Gastrocnemius medialis (tissue), 4 donors: ENCODE measurements around the gene NABP1. TPM values are rescaled to one million over a fixed set of nuclear protein-coding genes. Genes with fewer than 3 reads are reported as not detected.

ENCODE experiments used
- ATAC-seq, 2 donors: fragments of 150-250 bp; one replicate each; pipeline ENCODE4 v1.9.1; 2016
- DNase-seq, 2 donors: peaks; one replicate each; pipeline ENCODE4 v3.0.0-alpha.2; 2019
- H3K27ac ChIP-seq, 4 donors: fragments of 200-600 bp; sonication (generic); 1 replicate in 1 of 4; 2 replicates in 3 of 4; pipeline ENCODE4 v1.5.1; 2016 to 2018; ENCODE audit warnings: mild to moderate bottlenecking in 2 of 4, moderate library complexity in 1 of 4
- H3K27me3 ChIP-seq, 3 donors: fragments of 200-600 bp; sonication (generic) in 2 of 3; 1 replicate in 1 of 3; 2 replicates in 2 of 3; pipeline versions ENCODE4 v1.5.1 to v1.6.0; 2016 to 2019; ENCODE audit warnings: mild to moderate bottlenecking in 1 of 3, moderate library complexity in 1 of 3
- H3K36me3 ChIP-seq, 2 donors: fragments of 200-600 bp; sonication (generic) in 1 of 2; one replicate each; pipeline ENCODE4 v1.5.1; 2017 to 2018
- H3K4me1 ChIP-seq, 2 donors: fragments of 200-600 bp; sonication (generic) in 1 of 2; one replicate each; pipeline ENCODE4 v1.5.1; 2016 to 2017; ENCODE audit warnings: mild to moderate bottlenecking in 2 of 2
- H3K4me3 ChIP-seq, 4 donors: fragments of 200-600 bp; sonication (generic) in 3 of 4; 1 replicate in 1 of 4; 2 replicates in 3 of 4; pipeline ENCODE4 v1.5.1; 2016 to 2019; ENCODE audit warnings: mild to moderate bottlenecking in 2 of 4
- H3K9me3 ChIP-seq, 3 donors: fragments of 200-600 bp; sonication (generic) in 2 of 3; 1 replicate in 1 of 3; 2 replicates in 2 of 3; pipeline ENCODE4 v1.5.1; 2016 to 2019
- POLR2A ChIP-seq, 2 donors: fragments of 450-650 bp; IDR thresholded peaks; one replicate each; pipeline ENCODE4 v1.6.1; 2017; ENCODE audit warnings: antibody characterized with exemption in 2 of 2, mild to moderate bottlenecking in 2 of 2, moderate library complexity in 2 of 2
- in situ Hi-C, 4 donors: fragments of 200-750 bp; cut with MboI; loops; one replicate each; pipeline versions ENCODE4 v1.15.0 to v1.8.0; 2017; ENCODE audit warnings: low sequenced_read_pairs in 4 of 4
- intact Hi-C: fragments of 100-400 bp; cut with DNase I; formaldehyde crosslinking; loops from one replicate; pipeline ENCODE4 v1.15.1; 2023; ENCODE audit warnings: low total_unique reads
- total RNA-seq, 4 donors: library from RNA; depleted of rRNA; stranded (reverse); fragments of >200 nt; gene quantifications; one replicate each; pipeline versions ENCODE4 v1.1.0 to v1.2.3, GENCODE V29; 2016
- TF ChIP-seq, protein P1 (sequence below), 5 experiments: fragments of 450-650 bp in 3 of 5; fragments of 200-600 bp in 2 of 5; sonication (generic) in 2 of 5; IDR thresholded peaks in 4 of 5; conservative IDR thresholded peaks in 1 of 5; 1 replicate in 4 of 5; 2 replicates in 1 of 5; pipeline ENCODE4 v1.5.1; 2016 to 2019; ENCODE audit warnings: antibody characterized with exemption in 5 of 5, mild to moderate bottlenecking in 3 of 5, moderate library complexity in 3 of 5

NABP1 gene
- total RNA-seq, 4 donors from 2014 or later = 0.63 to 5.5 (median 4.0) TPM

DNA sequence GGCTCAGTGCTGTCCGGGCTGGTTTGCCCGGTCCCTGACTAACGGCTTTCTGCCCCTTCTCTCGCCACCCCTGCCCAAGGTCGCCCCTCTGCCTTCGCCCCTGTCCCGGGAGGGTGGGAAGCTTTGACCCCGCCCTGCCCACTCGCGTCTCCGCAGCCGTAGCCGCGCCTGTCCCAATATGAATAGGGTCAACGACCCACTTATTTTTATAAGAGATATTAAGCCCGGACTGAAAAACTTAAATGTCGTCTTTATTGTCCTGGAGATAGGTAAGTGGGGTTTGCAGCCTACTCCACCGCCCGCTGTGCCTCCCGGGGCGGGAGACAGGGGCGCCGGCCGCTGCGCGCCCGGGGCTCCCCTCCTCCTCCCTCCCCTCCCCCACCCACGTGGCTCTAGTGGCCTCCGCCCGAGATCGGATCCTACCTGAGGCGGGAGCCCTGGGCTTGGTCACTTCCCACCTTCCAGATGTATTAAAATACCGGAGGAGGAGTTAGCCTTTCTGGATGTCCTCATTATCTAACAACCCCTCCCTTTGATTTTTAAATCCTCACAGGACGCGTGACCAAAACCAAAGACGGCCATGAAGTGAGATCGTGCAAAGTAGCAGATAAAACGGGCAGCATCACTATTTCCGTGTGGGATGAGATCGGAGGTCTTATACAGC, 633 bp downstream of the NABP1 start:
- peak overlapping the region; percentile 86 to 97 (median 92) for H3K27ac ChIP-seq
- DNase-seq (peak; percentile 35 to 57), ATAC-seq (peak; percentile 29 to 54)
- intact Hi-C loops = loop anchor here (1.0 to 10.0 kb wide), 4 partner anchors 514 to 1034 kb away; partner anchors contain the start of genes GLS and NAB1
- in situ Hi-C loops = loop anchor here in 2 of 4 donors (25.0 kb wide), 2 partner anchors 516 to 666 kb away; partner anchors contain the start of genes STAT1 (in 2 of the 2) and STAT4 (in 1 of the 2)
- H3K36me3 ChIP-seq = peaks cover 0 to 16% of the 10 kb centered on the region in 2 donors
- no peaks in the 10 kb centered on the region for H3K27me3 ChIP-seq
- H3K4me1 ChIP-seq = peaks cover 3 to 25% of the 10 kb centered on the region in 2 donors
- peak overlapping the region; percentile 68 to 87 (median 78) for H3K4me3 ChIP-seq
- no peaks in the 10 kb centered on the region for H3K9me3 ChIP-seq
- TF ChIP-seq, protein P1, sequence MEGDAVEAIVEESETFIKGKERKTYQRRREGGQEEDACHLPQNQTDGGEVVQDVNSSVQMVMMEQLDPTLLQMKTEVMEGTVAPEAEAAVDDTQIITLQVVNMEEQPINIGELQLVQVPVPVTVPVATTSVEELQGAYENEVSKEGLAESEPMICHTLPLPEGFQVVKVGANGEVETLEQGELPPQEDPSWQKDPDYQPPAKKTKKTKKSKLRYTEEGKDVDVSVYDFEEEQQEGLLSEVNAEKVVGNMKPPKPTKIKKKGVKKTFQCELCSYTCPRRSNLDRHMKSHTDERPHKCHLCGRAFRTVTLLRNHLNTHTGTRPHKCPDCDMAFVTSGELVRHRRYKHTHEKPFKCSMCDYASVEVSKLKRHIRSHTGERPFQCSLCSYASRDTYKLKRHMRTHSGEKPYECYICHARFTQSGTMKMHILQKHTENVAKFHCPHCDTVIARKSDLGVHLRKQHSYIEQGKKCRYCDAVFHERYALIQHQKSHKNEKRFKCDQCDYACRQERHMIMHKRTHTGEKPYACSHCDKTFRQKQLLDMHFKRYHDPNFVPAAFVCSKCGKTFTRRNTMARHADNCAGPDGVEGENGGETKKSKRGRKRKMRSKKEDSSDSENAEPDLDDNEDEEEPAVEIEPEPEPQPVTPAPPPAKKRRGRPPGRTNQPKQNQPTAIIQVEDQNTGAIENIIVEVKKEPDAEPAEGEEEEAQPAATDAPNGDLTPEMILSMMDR (IDR thresholded peaks at IDR 0.05 in 4 of 5, conservative IDR thresholded peaks at IDR 0.05 in 1 of 5) = no peak
- no peak for TF ChIP-seq POLR2A (IDR thresholded peaks at IDR 0.05)

DNA sequence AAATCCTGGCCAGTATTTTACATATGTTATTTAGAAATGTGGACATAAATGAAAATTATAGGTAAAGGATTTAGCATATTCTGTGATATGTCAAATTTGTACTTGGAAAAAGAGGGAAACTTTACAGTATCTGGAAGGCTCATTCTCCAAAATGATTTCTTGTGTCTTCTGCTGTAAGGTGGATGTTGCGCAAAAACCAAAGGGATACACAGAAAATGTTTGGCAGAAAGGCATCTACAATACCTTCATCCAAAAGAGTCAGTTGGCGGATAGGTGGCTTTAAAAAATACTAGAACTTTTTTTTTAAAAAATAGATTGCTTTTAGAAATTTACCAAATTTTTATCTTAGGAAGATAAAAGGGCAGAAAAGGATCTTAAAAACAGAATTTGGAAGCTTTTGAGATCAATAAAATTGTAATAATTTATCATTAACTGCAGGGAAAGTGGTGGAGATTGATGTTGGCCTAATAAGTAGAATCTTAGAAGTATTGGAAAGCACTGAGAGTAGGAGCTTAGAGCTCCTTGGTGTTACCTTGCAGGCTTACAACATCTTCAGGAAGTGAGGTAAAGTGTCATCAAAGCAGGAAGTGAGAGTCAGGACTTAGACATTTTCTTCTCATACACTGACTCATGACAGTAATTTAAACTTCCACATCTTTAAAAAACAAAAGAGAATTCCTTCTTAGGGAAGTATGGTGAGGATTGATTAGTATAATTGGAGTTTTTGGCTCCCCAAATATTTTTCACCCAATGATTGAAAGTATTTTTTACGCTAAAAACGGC, 2.1 kb downstream of the NABP1 start:
- in situ Hi-C loops (loop anchor here in 3 of 4 donors (10.0 to 25.0 kb wide), 3 partner anchors 518 to 668 kb away; partner anchors contain the start of genes STAT1 (in 3 of the 3) and STAT4 (in 1 of the 3)), intact Hi-C loops (loop anchor here (5.0 to 10.0 kb wide), 3 partner anchors 515 to 1035 kb away; partner anchors contain the start of genes GLS and NAB1)
- TF ChIP-seq POLR2A (IDR thresholded peaks at IDR 0.05) = peak in 1 of 2 donors; percentile 16
- TF ChIP-seq, protein P1 (IDR thresholded peaks at IDR 0.05 in 4 of 5, conservative IDR thresholded peaks at IDR 0.05 in 1 of 5) = no peak
- ATAC-seq = no peak
- H3K4me3 ChIP-seq = peak overlapping the region in 1 of 4 donors; percentile 68
- peaks cover 3 to 25% of the 10 kb centered on the region in 2 donors for H3K4me1 ChIP-seq
- H3K27me3 ChIP-seq = no peaks in the 10 kb centered on the region
- H3K9me3 ChIP-seq = no peaks in the 10 kb centered on the region
- peak overlapping the region; percentile 41 to 96 (median 88) for H3K27ac ChIP-seq
- DNase-seq = no peak
- peaks cover 0 to 26% of the 10 kb centered on the region in 2 donors for H3K36me3 ChIP-seq

- peaks cover 0 to 32% of the 10 kb centered on the region in 2 donors for H3K36me3 ChIP-seq
- ATAC-seq = no peak
Measured at GRCh38 chr2:191680639-191681038, 2.7 kb downstream of the NABP1 start.

DNA sequence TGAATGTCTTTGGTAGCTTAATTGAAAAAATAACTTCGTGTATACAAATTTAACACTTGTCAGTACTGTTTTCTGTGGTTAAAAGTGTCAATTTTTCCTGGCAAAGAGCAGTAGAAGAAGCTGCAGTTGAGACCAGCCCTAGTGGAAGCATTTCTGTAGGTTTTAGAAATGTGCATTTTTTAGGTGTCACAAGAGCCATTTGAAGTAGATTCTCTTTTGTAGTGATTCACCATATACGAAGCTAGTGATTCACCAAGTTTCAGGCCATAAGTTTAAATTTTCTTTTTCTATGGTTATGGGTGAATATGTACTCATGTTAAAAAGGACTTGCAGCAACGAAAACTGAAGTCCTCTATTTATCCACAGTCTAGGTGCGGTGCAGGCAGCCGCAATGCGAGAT, 4.2 kb downstream of the NABP1 start:
- in situ Hi-C loops (loop anchor here in 3 of 4 donors (10.0 to 25.0 kb wide), 3 partner anchors 520 to 670 kb away; partner anchors contain the start of genes STAT1 (in 3 of the 3) and STAT4 (in 1 of the 3)), intact Hi-C loops (no loop called here)
- TF ChIP-seq POLR2A (IDR thresholded peaks at IDR 0.05) = no peak
- TF ChIP-seq, protein P1 (IDR thresholded peaks at IDR 0.05 in 4 of 5, conservative IDR thresholded peaks at IDR 0.05 in 1 of 5) = no peak
- no peaks in the 10 kb centered on the region for H3K9me3 ChIP-seq
- DNase-seq = no peak
- no peak overlapping the region for H3K27ac ChIP-seq
- peaks cover 0 to 47% of the 10 kb centered on the region in 2 donors for H3K36me3 ChIP-seq
- ATAC-seq = no peak
- peaks cover under 1 to 20% of the 10 kb centered on the region in 2 donors for H3K4me1 ChIP-seq
- H3K4me3 ChIP-seq = no peak overlapping the region
- H3K27me3 ChIP-seq = no peaks in the 10 kb centered on the region

More at GRCh38 chr2:191680639-191681038, 2.7 kb downstream of the NABP1 start:
- Histone ChIP-seq H3K9me3 (no peaks in the 10 kb centered on the region), H3K27me3 (no peaks in the 10 kb centered on the region), H3K4me1 (peaks cover 3 to 25% of the 10 kb centered on the region in 2 donors), H3K27ac (peak overlapping the region; percentile 13 to 89 (median 64)), H3K4me3 (peak overlapping the region in 1 of 4 donors; percentile 6)
- no peak for TF ChIP-seq POLR2A (IDR thresholded peaks at IDR 0.05)
- TF ChIP-seq, protein P1 (IDR thresholded peaks at IDR 0.05 in 4 of 5, conservative IDR thresholded peaks at IDR 0.05 in 1 of 5) = no peak
- DNase-seq = no peak
- in situ Hi-C loops = loop anchor here in 3 of 4 donors (10.0 to 25.0 kb wide), 3 partner anchors 518 to 668 kb away; partner anchors contain the start of genes STAT1 (in 3 of the 3) and STAT4 (in 1 of the 3)
- intact Hi-C loops = no loop called here
